ENCODE results near the gene TMEM132D. TPM values are rescaled to one million over a fixed set of nuclear protein-coding genes. Genes with fewer than 3 reads are reported as not detected.

The TMEM132D gene
- total RNA-seq, 4 donors from 2014 or later, result 0.35 TPM; not detected in 3

- no peaks in the 10 kb centered on the region for H3K4me1 ChIP-seq
- H3K4me3 ChIP-seq, result no peak overlapping the region
- DNase-seq, result no peak
- H3K27ac ChIP-seq, result no peak overlapping the region
- intact Hi-C loops (cut with DNase I; ENCODE audit: low total_unique reads), result no loop called here
- no peaks in the 10 kb centered on the region for H3K9me3 ChIP-seq
- H3K27me3 ChIP-seq, result no peaks in the 10 kb centered on the region
- TF ChIP-seq POLR2A (IDR thresholded peaks at IDR 0.05) (no peak), CTCF (IDR thresholded peaks at IDR 0.05) (no peak)
- H3K36me3 ChIP-seq, result no peaks in the 10 kb centered on the region
Measured at GRCh38 chr12:129720618-129721017, 183.2 kb downstream of the TMEM132D start.

- DNase-seq, result no peak
- TF ChIP-seq POLR2A (IDR thresholded peaks at IDR 0.05) (no peak), CTCF (IDR thresholded peaks at IDR 0.05) (no peak)
- H3K9me3 ChIP-seq, result no peaks in the 10 kb centered on the region
- no peaks in the 10 kb centered on the region for H3K27me3 ChIP-seq
- H3K36me3 ChIP-seq, result no peaks in the 10 kb centered on the region
- intact Hi-C loops (cut with DNase I; ENCODE audit: low total_unique reads), result no loop called here
- H3K4me1 ChIP-seq, result no peaks in the 10 kb centered on the region
- no peak overlapping the region for H3K4me3 ChIP-seq
- no peak overlapping the region for H3K27ac ChIP-seq
Measured at GRCh38 chr12:129719416-129719815, 184.4 kb downstream of the TMEM132D start.

GRCh38 chr12:129717438-129717837 is 186.4 kb downstream of the TMEM132D start:
- Histone ChIP-seq H3K4me3 (no peak overlapping the region), H3K27me3 (no peaks in the 10 kb centered on the region), H3K4me1 (no peaks in the 10 kb centered on the region), H3K36me3 (no peaks in the 10 kb centered on the region), H3K9me3 (no peaks in the 10 kb centered on the region), H3K27ac (no peak overlapping the region)
- intact Hi-C loops (cut with DNase I; ENCODE audit: low total_unique reads), result no loop called here
- DNase-seq, result no peak
- TF ChIP-seq POLR2A (IDR thresholded peaks at IDR 0.05) (no peak), CTCF (IDR thresholded peaks at IDR 0.05) (no peak)

DNA sequence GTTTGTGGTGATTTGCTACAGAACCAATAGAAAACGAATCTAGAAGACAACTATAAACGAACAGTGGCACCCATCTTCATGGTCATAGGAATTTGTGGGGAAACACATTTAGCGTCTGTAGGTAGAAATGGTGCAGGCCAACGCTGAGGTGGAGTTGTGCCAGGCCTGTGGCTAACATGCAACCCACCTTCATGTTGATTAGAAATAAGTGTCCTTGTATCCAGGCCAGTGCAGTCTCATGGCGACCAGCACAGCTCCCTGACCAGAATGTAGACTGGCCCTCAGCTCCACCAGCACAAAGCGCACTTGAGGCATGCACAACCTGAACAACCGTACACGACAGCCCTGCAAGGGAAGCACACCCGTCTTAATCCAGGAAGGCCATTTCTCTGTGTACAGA is 187.0 kb downstream of the TMEM132D start:
- no peak for TF ChIP-seq CTCF (IDR thresholded peaks at IDR 0.05)
- TF ChIP-seq POLR2A (IDR thresholded peaks at IDR 0.05), result no peak
- H3K27ac ChIP-seq, result no peak overlapping the region
- no peaks in the 10 kb centered on the region for H3K27me3 ChIP-seq
- H3K4me3 ChIP-seq, result no peak overlapping the region
- no peaks in the 10 kb centered on the region for H3K9me3 ChIP-seq
- H3K36me3 ChIP-seq, result no peaks in the 10 kb centered on the region
- DNase-seq, result no peak
- no peaks in the 10 kb centered on the region for H3K4me1 ChIP-seq
- intact Hi-C loops (cut with DNase I; ENCODE audit: low total_unique reads), result no loop called here

DNA sequence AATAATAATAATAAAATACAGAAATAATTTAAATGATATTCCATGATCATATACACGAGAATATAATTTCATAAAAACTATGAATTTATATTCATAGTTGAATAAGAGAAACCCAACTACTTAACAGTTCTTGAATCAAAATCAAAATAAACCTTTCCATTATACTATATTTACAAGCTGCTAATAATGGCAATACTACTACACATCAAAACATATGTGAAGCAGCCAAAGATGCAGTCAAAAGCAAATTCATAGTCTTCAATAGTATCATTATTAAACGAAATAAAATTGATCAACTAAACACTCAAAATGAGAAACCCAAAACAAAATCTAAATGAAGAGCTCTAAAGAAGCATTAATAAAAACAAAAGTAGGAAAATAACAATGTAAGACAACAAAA is 197.1 kb downstream of the TMEM132D start:
- no peak for DNase-seq
- TF ChIP-seq CTCF (IDR thresholded peaks at IDR 0.05), result no peak
- no peak for TF ChIP-seq POLR2A (IDR thresholded peaks at IDR 0.05)
- intact Hi-C loops (cut with DNase I; ENCODE audit: low total_unique reads), result no loop called here
- Histone ChIP-seq H3K9me3 (no peaks in the 10 kb centered on the region), H3K27me3 (no peaks in the 10 kb centered on the region), H3K36me3 (no peaks in the 10 kb centered on the region), H3K27ac (no peak overlapping the region), H3K4me3 (no peak overlapping the region), H3K4me1 (no peaks in the 10 kb centered on the region)
